ENCODE measurements around the gene AKR1B15. TPM values are rescaled to one million over a fixed set of nuclear protein-coding genes. Genes with fewer than 3 reads are reported as not detected.

The AKR1B15 gene
- total RNA-seq, result under 1 TPM; 0.27 to 0.28 TPM

- Histone ChIP-seq H3K4me3 (no peak within 1 kb of the TSS), H3K9me3 (no peaks in the 10 kb centered on the region), H3K27ac (no peak within 1 kb of the TSS), H3K4me1 (ENCODE audit: control insufficient read depth in 1 of 2, low read depth in 2 of 2) (peaks cover 0 to 10% of the 10 kb centered on the region in 2 donors), H3K36me3 (no peaks in the 10 kb centered on the region), H3K27me3 (replicated peaks; ENCODE audit: insufficient read depth) (no peaks in the 10 kb centered on the region)
- no peak for DNase-seq (ENCODE audit: low spot score)
- no peak for TF ChIP-seq CTCF (IDR thresholded peaks at IDR 0.05)
- no peak for ATAC-seq (ENCODE audit: insufficient number of reproducible peaks, low FRiP score, low read depth)
These were observed at the start of gene AKR1B15 for GRCh38 chr7:134548877-134549276. TSS of gene AKR1B15 (plus strand) at chr7:134549110. CDS start at chr7:134564620, 15,510 bp downstream.

- no peaks in the 10 kb centered on the region for H3K9me3 ChIP-seq
- H3K4me3 ChIP-seq, result no peak overlapping the region
- DNase-seq (ENCODE audit: low spot score), result no peak
- TF ChIP-seq CTCF (IDR thresholded peaks at IDR 0.05), result no peak
- peaks cover 6 to 10% of the 10 kb centered on the region in 2 donors for H3K4me1 ChIP-seq (ENCODE audit: control insufficient read depth in 1 of 2, low read depth in 2 of 2)
- no peak for ATAC-seq (ENCODE audit: insufficient number of reproducible peaks, low FRiP score, low read depth)
- no peaks in the 10 kb centered on the region for H3K36me3 ChIP-seq
- H3K27me3 ChIP-seq (replicated peaks; ENCODE audit: insufficient read depth), result no peaks in the 10 kb centered on the region
- no peak overlapping the region for H3K27ac ChIP-seq
These were observed 48.5 kb upstream of the AKR1B15 start for GRCh38 chr7:134500406-134500805.

- H3K27ac ChIP-seq, result no peak overlapping the region
These were observed 47.9 kb upstream of the AKR1B15 start for GRCh38 chr7:134500982-134501381.

GRCh38 chr7:134502463-134503371 is 46.2 kb upstream of the AKR1B15 start:
- no peak overlapping the region for H3K27ac ChIP-seq

More at GRCh38 chr7:134500982-134501381, 47.9 kb upstream of the AKR1B15 start:
- Histone ChIP-seq H3K9me3 (no peaks in the 10 kb centered on the region), H3K4me3 (no peak overlapping the region), H3K36me3 (no peaks in the 10 kb centered on the region), H3K27me3 (replicated peaks; ENCODE audit: insufficient read depth) (no peaks in the 10 kb centered on the region), H3K4me1 (ENCODE audit: control insufficient read depth in 1 of 2, low read depth in 2 of 2) (peaks cover 6 to 10% of the 10 kb centered on the region in 2 donors)
- TF ChIP-seq CTCF (IDR thresholded peaks at IDR 0.05), result no peak
- DNase-seq (ENCODE audit: low spot score) (no peak), ATAC-seq (ENCODE audit: insufficient number of reproducible peaks, low FRiP score, low read depth) (no peak)

More at GRCh38 chr7:134502463-134503371, 46.2 kb upstream of the AKR1B15 start:
- Histone ChIP-seq H3K9me3 (no peaks in the 10 kb centered on the region), H3K4me1 (ENCODE audit: control insufficient read depth in 1 of 2, low read depth in 2 of 2) (peaks cover 6 to 10% of the 10 kb centered on the region in 2 donors), H3K27me3 (replicated peaks; ENCODE audit: insufficient read depth) (no peaks in the 10 kb centered on the region), H3K36me3 (no peaks in the 10 kb centered on the region), H3K4me3 (no peak overlapping the region)
- ATAC-seq (ENCODE audit: insufficient number of reproducible peaks, low FRiP score, low read depth) (no peak), DNase-seq (ENCODE audit: low spot score) (no peak)
- no peak for TF ChIP-seq CTCF (IDR thresholded peaks at IDR 0.05)

All from thoracic aorta (tissue), 2 donors.